Activated naive CD8-positive, alpha-beta T cell treated with anti-CD3 and anti-CD28 coated beads, Interleukin-2, amount 50 U/mL, for 24 hours (primary cell): ENCODE results near the gene CIRBP.

Experiments
- ATAC-seq: fragments of 150-1000 bp; cut with Tn5 transposase; one replicate; pipeline ENCODE4 v1.10.0; 2021
- DNase-seq: peaks from one replicate; pipeline ENCODE4 v3.0.0; 2021
- H3K27ac Mint-ChIP-seq: one replicate; pipeline ENCODE4 v1.8.0; 2021; ENCODE audit warnings: mild to moderate bottlenecking, mixed read lengths
- H3K27me3 Mint-ChIP-seq: one replicate; pipeline ENCODE4 v1.8.0; 2021; ENCODE audit warnings: mixed read lengths
- H3K36me3 Mint-ChIP-seq: one replicate; pipeline ENCODE4 v1.8.0; 2021; ENCODE audit warnings: low read depth, mixed read lengths
- H3K4me1 Mint-ChIP-seq: one replicate; pipeline ENCODE4 v1.8.0; 2021; ENCODE audit warnings: mixed read lengths
- H3K4me3 Mint-ChIP-seq: one replicate; pipeline ENCODE4 v1.8.0; 2021; ENCODE audit warnings: mild to moderate bottlenecking, moderate library complexity, mixed read lengths
- H3K9me3 Mint-ChIP-seq: one replicate; pipeline ENCODE4 v1.8.0; 2021; ENCODE audit warnings: mixed read lengths

Gene CIRBP

GRCh38 chr19:1288833-1289685 lies 19.9 kb downstream of the CIRBP start:
- Mint-ChIP-seq H3K9me3 (no peaks in the 10 kb centered on the region), H3K27ac (no peak overlapping the region), H3K4me3 (no peak overlapping the region), H3K4me1 (no peaks in the 10 kb centered on the region), H3K27me3 (peaks cover 35% of the 10 kb centered on the region), H3K36me3 (no peaks in the 10 kb centered on the region)
- ATAC-seq: no peak
- DNase-seq: no peak

- Mint-ChIP-seq H3K36me3 (no peaks in the 10 kb centered on the region), H3K4me3 (no peak overlapping the region), H3K9me3 (no peaks in the 10 kb centered on the region), H3K27me3 (peaks cover 34% of the 10 kb centered on the region), H3K27ac (no peak overlapping the region), H3K4me1 (no peaks in the 10 kb centered on the region)
- DNase-seq: no peak
- no peak for ATAC-seq
Observed at GRCh38 chr19:1289686-1290025, 20.5 kb downstream of the CIRBP start.

GRCh38 chr19:1290196-1290702 lies 21.1 kb downstream of the CIRBP start:
- H3K27ac Mint-ChIP-seq: no peak overlapping the region
- DNase-seq: no peak
- no peaks in the 10 kb centered on the region for H3K36me3 Mint-ChIP-seq
- no peak for ATAC-seq
- no peak overlapping the region for H3K4me3 Mint-ChIP-seq
- no peaks in the 10 kb centered on the region for H3K4me1 Mint-ChIP-seq
- no peaks in the 10 kb centered on the region for H3K9me3 Mint-ChIP-seq
- H3K27me3 Mint-ChIP-seq: peaks cover 29% of the 10 kb centered on the region

GRCh38 chr19:1290703-1291651 lies 21.8 kb downstream of the CIRBP start:
- Mint-ChIP-seq H3K4me1 (no peaks in the 10 kb centered on the region), H3K27me3 (peaks cover 28% of the 10 kb centered on the region), H3K27ac (no peak overlapping the region), H3K36me3 (no peaks in the 10 kb centered on the region), H3K9me3 (no peaks in the 10 kb centered on the region), H3K4me3 (no peak overlapping the region)
- ATAC-seq: no peak
- no peak for DNase-seq

DNA sequence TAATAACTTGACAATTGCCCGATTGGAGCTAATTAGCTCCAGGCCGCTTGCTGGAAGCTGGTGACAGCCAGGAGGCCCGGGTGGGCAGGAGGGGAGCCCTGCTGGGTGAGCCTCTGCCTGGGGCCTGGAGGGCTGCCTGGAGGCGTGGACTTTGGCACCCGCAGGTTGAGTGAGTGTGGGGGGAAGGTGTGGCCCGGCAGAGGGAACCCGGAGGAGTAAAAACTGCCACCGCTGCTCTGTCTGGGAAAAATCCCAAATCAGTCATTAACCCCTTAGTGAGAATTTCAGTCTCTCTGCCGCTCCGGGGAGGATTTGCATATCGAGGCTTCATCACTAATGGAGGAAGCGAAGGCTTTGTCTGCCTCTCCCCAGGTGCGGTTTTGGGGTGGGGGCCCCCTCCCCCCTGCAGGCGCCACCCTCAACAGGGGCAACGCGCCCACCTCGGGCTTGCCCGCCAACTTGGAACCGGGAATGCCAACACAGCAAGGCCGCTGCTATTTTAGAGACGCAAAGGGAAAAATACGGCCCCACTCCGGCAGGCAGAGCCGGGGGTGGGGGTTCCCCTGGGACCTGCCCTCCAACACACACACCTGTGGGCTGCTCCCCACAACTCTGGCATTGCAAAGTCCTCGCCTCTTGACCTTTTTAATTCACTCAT lies 22.8 kb downstream of the CIRBP start:
- Mint-ChIP-seq H3K27ac (no peak overlapping the region), H3K9me3 (no peaks in the 10 kb centered on the region), H3K27me3 (peaks cover 24% of the 10 kb centered on the region), H3K4me3 (no peak overlapping the region), H3K36me3 (no peaks in the 10 kb centered on the region), H3K4me1 (no peaks in the 10 kb centered on the region)
- DNase-seq (no peak), ATAC-seq (no peak)

- Mint-ChIP-seq H3K4me1 (no peaks in the 10 kb centered on the region), H3K9me3 (no peaks in the 10 kb centered on the region), H3K27me3 (peaks cover 22% of the 10 kb centered on the region), H3K36me3 (no peaks in the 10 kb centered on the region), H3K4me3 (no peak overlapping the region), H3K27ac (no peak overlapping the region)
- ATAC-seq: no peak
- DNase-seq: no peak
Observed at GRCh38 chr19:1292419-1293151, 23.5 kb downstream of the CIRBP start.

DNA sequence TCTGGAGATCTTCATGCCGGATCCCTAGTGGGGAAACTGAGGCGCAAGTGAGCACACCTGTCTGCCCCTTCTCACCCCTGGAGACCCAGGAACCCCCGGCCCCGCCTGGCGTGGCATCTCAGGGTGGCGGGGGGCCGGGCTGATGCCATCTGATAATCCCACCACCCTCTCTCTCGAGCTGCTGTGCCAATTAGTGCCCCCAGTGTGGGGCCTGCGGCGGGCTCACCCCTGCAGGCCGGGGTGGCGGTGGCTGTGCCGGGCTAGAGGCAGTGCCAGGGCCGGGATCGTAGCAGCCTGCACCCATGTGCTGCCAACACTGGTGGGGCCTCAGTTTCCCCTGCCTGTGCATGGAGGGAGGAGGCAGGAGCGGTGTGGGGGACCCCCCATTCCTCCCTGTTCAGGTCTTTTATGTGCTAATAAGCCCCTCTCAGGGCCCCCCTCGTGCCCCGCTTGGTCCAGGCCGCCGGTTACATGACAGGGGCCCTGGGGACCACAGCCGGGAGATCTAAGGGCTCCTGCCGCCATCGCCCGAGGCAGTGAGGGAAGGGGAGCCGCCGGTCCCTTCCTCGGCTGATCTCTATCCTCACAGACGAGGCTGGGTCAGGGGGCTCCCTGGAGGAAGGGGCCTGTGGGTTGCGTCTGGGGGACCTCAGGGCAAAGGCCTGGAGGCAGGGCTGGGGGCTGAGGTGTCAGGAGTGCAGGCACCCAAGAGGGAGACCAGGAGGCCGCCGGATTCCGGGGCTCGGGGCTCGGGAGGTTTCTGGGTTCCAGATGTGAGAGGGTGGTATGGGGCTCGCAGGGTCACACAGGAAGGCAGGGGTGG lies 24.9 kb downstream of the CIRBP start:
- Mint-ChIP-seq H3K4me1 (no peaks in the 10 kb centered on the region), H3K36me3 (no peaks in the 10 kb centered on the region), H3K4me3 (no peak overlapping the region), H3K27me3 (peaks cover 20% of the 10 kb centered on the region), H3K27ac (no peak overlapping the region), H3K9me3 (no peaks in the 10 kb centered on the region)
- ATAC-seq (no peak), DNase-seq (no peak)

DNA sequence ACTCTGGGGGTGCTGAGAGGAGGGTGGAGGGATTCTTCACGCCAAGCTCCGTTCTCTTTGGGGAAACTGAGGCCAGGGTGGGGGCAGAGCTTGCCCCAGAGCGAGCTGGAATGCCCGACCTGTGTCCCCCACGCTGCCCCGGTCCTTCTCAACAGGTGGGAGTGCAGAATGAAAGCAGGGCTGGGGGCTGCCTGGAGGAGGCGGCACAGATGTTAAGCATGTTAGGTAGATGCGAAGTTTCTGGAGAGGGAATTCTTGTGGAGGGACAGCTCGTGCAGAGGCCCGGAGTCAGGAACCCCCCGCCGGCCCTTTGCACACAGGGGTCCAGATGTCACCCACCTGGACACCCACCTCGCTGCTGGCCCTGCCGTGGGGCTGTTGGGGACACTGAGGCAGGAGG lies 25.6 kb downstream of the CIRBP start:
- DNase-seq: no peak
- Mint-ChIP-seq H3K36me3 (no peaks in the 10 kb centered on the region), H3K4me3 (no peak overlapping the region), H3K27me3 (peaks cover 17% of the 10 kb centered on the region), H3K9me3 (no peaks in the 10 kb centered on the region), H3K4me1 (no peaks in the 10 kb centered on the region), H3K27ac (no peak overlapping the region)
- ATAC-seq: no peak

- Mint-ChIP-seq H3K27me3 (peaks cover 17% of the 10 kb centered on the region), H3K27ac (no peak overlapping the region), H3K36me3 (no peaks in the 10 kb centered on the region), H3K9me3 (no peaks in the 10 kb centered on the region), H3K4me1 (no peaks in the 10 kb centered on the region), H3K4me3 (no peak overlapping the region)
- ATAC-seq: no peak
- peak; percentile 62 for DNase-seq
Observed at GRCh38 chr19:1295169-1296012, 26.3 kb downstream of the CIRBP start.

DNA sequence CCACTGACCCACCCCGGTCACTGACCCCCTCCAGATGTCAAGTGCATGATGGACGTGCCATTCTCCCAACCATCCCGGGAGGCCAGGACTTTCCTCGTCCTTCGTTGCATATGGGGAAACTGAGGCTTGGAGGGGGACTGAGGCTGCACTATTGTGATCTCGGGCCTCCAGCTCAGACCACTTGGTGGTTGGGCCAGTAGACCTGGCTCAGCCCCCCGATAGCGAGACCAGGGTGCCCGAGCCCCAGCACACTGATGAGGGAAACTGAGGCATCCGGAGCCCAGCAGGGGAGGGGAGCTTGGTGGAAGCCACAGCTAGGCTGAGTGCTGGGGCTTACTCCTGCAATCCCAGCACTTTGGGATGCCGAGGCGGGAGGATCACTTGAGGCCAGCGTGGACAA lies 26.9 kb downstream of the CIRBP start:
- Mint-ChIP-seq H3K36me3 (no peaks in the 10 kb centered on the region), H3K4me1 (no peaks in the 10 kb centered on the region), H3K27ac (no peak overlapping the region), H3K9me3 (no peaks in the 10 kb centered on the region), H3K27me3 (peaks cover 17% of the 10 kb centered on the region), H3K4me3 (no peak overlapping the region)
- ATAC-seq (no peak), DNase-seq (no peak)

DNA sequence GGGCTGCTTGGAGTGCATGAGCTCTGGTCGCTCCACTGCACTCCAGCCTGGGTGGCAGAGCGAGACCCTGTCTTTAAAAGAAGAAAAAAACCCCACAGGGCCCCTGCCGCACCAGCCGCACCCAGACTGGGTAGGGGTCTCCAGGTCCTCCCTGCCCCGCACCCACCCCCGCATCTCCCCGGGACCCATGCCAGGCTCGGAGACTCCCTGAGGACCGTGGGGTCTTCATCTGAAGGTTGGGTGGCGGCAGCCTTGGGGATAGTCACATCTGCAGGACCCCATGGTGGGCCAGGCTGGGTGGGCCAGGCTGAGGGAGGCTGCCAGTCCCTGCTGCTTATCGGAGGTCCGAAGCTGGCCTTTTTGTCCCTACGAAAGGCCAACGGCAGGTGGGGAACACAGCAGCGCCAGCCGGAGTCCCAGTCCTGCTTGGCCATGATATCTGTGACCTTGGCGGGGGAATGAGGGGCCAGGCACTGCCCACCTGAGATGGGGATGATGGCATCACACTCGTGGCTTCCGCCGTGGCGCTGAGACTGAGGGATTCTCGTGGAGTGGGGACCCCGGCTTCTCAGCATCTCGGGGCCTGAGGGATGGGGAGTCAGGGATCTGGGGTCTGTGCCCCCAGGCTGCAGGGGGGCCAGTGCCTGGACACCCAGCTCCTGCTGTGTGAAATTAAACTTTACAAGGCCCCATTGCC lies 27.6 kb downstream of the CIRBP start:
- DNase-seq (no peak), ATAC-seq (no peak)
- no peak overlapping the region for H3K4me3 Mint-ChIP-seq
- no peak overlapping the region for H3K27ac Mint-ChIP-seq
- H3K9me3 Mint-ChIP-seq: no peaks in the 10 kb centered on the region
- H3K27me3 Mint-ChIP-seq: peaks cover 15% of the 10 kb centered on the region
- H3K4me1 Mint-ChIP-seq: no peaks in the 10 kb centered on the region
- no peaks in the 10 kb centered on the region for H3K36me3 Mint-ChIP-seq

DNA sequence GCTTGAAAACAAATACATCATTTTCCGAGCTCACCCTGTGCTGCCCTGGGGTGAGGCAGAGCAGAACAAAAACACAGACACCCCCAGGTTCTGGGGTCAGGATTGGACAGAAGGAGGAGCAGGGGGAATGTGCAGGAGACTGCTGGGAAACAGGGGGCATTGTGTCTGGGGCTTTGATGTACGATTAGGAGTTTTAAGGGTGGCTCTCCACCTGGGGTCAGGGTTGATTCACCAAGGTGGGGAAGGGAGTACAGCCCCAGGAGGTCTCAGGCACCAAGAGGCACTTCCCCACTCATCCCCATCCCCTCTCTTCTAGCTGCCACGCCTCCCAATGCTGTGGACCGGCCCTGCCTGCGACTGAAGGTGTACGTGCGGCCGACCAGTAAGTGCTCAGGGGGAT lies 29.1 kb downstream of the CIRBP start:
- no peaks in the 10 kb centered on the region for H3K4me1 Mint-ChIP-seq
- H3K9me3 Mint-ChIP-seq: no peaks in the 10 kb centered on the region
- ATAC-seq: no peak
- H3K4me3 Mint-ChIP-seq: no peak overlapping the region
- H3K36me3 Mint-ChIP-seq: no peaks in the 10 kb centered on the region
- H3K27ac Mint-ChIP-seq: no peak overlapping the region
- DNase-seq: no peak
- H3K27me3 Mint-ChIP-seq: peaks cover 8% of the 10 kb centered on the region
